Activated T-cell treated with anti-CD3 and anti-CD28 coated beads, Interleukin-2, amount 50 U/mL, for 4 hours (primary cell): ENCODE results near the gene UBR1. TPM values are rescaled to one million over a fixed set of nuclear protein-coding genes. Genes with fewer than 3 reads are reported as not detected.
"Not testable (repeated sequence)": the region's sequence is repeated elsewhere in the genome, so short reads cannot be mapped to it uniquely, and the experiment has no call there.

Experiments
- ATAC-seq, 2 donors: fragments of 200-7000 bp; cut with Tn5 transposase; one replicate each; pipeline ENCODE4 v1.10.0; 2021
- DNase-seq: peaks from one replicate; pipeline ENCODE4 v3.0.0-alpha.2; 2020
- H3K27me3 Mint-ChIP-seq: one replicate; pipeline ENCODE4 v1.8.0; 2021; ENCODE audit warnings: low read depth, mixed read lengths
- H3K36me3 Mint-ChIP-seq: one replicate; pipeline ENCODE4 v1.8.0; 2022; ENCODE audit warnings: mixed read lengths; ENCODE audit not compliant: insufficient read depth
- H3K4me1 Mint-ChIP-seq: one replicate; pipeline ENCODE4 v1.8.0; 2021; ENCODE audit warnings: low read depth, mixed read lengths
- H3K4me3 Mint-ChIP-seq: one replicate; pipeline ENCODE4 v1.8.0; 2021; ENCODE audit warnings: mild to moderate bottlenecking, moderate library complexity, mixed read lengths
- H3K9me3 Mint-ChIP-seq: one replicate; pipeline ENCODE4 v1.8.0; 2021; ENCODE audit warnings: mixed read lengths
- total RNA-seq, 3 donors: library from RNA; stranded (reverse); gene quantifications; one replicate each; pipeline ENCODE4 v1.2.1, GENCODE V29; 2021

UBR1 gene
- total RNA-seq, 3 donors from 2014 or later = 23.5 to 27.8 (median 24.8) TPM

- DNase-seq (no peak), ATAC-seq (no peak)
- H3K9me3 Mint-ChIP-seq = no peaks in the 10 kb centered on the region
- no peaks in the 10 kb centered on the region for H3K27me3 Mint-ChIP-seq
- H3K4me3 Mint-ChIP-seq = no peak overlapping the region
- H3K4me1 Mint-ChIP-seq = no peaks in the 10 kb centered on the region
- H3K36me3 Mint-ChIP-seq = peaks cover 25% of the 10 kb centered on the region
Observed at GRCh38 chr15:42996871-42997270, 109.0 kb downstream of the UBR1 start.

- Mint-ChIP-seq H3K4me3 (no peak overlapping the region), H3K4me1 (no peaks in the 10 kb centered on the region), H3K9me3 (no peaks in the 10 kb centered on the region), H3K36me3 (peaks cover 34% of the 10 kb centered on the region), H3K27me3 (no peaks in the 10 kb centered on the region)
- DNase-seq (no peak), ATAC-seq (no peak)
Observed at GRCh38 chr15:42994546-42994945, 111.3 kb downstream of the UBR1 start.

- Mint-ChIP-seq H3K9me3 (no peaks in the 10 kb centered on the region), H3K4me3 (no peak overlapping the region), H3K36me3 (peaks cover 36% of the 10 kb centered on the region), H3K4me1 (no peaks in the 10 kb centered on the region), H3K27me3 (no peaks in the 10 kb centered on the region)
- no peak for ATAC-seq
- no peak for DNase-seq
Observed at GRCh38 chr15:42992626-42993025, 113.2 kb downstream of the UBR1 start.

GRCh38 chr15:42986693-42987342, 119.0 kb downstream of the UBR1 start:
- H3K9me3 Mint-ChIP-seq = no peaks in the 10 kb centered on the region
- H3K36me3 Mint-ChIP-seq = peaks cover 31% of the 10 kb centered on the region
- no peaks in the 10 kb centered on the region for H3K27me3 Mint-ChIP-seq
- no peak overlapping the region for H3K4me3 Mint-ChIP-seq
- H3K4me1 Mint-ChIP-seq = no peaks in the 10 kb centered on the region
- DNase-seq (no peak), ATAC-seq (no peak)

GRCh38 chr15:42984493-42985034, 121.3 kb downstream of the UBR1 start:
- ATAC-seq = no peak
- Mint-ChIP-seq H3K36me3 (peaks cover 30% of the 10 kb centered on the region), H3K4me1 (no peaks in the 10 kb centered on the region), H3K9me3 (no peaks in the 10 kb centered on the region), H3K4me3 (no peak overlapping the region), H3K27me3 (no peaks in the 10 kb centered on the region)
- DNase-seq = no peak

- not testable (repeated sequence) for ATAC-seq, H3K9me3 Mint-ChIP-seq, H3K4me3 Mint-ChIP-seq, H3K4me1 Mint-ChIP-seq, DNase-seq, H3K27me3 Mint-ChIP-seq
- H3K36me3 Mint-ChIP-seq = peaks cover 51% of the 10 kb centered on the region
Observed at GRCh38 chr15:42979113-42979512, 126.7 kb downstream of the UBR1 start.

GRCh38 chr15:42974202-42974862, 131.5 kb downstream of the UBR1 start:
- H3K27me3 Mint-ChIP-seq = no peaks in the 10 kb centered on the region
- ATAC-seq (no peak), DNase-seq (no peak)
- H3K9me3 Mint-ChIP-seq = no peaks in the 10 kb centered on the region
- no peak overlapping the region for H3K4me3 Mint-ChIP-seq
- peaks cover 72% of the 10 kb centered on the region for H3K36me3 Mint-ChIP-seq
- no peaks in the 10 kb centered on the region for H3K4me1 Mint-ChIP-seq

GRCh38 chr15:42973114-42973513, 132.7 kb downstream of the UBR1 start:
- H3K9me3 Mint-ChIP-seq = no peaks in the 10 kb centered on the region
- H3K4me1 Mint-ChIP-seq = no peaks in the 10 kb centered on the region
- H3K36me3 Mint-ChIP-seq = peaks cover 77% of the 10 kb centered on the region
- DNase-seq (no peak), ATAC-seq (no peak)
- no peaks in the 10 kb centered on the region for H3K27me3 Mint-ChIP-seq
- H3K4me3 Mint-ChIP-seq = no peak overlapping the region

GRCh38 chr15:42971830-42972229, 134.0 kb downstream of the UBR1 start:
- Mint-ChIP-seq H3K4me3 (no peak overlapping the region), H3K9me3 (no peaks in the 10 kb centered on the region), H3K4me1 (no peaks in the 10 kb centered on the region), H3K36me3 (peaks cover 64% of the 10 kb centered on the region), H3K27me3 (no peaks in the 10 kb centered on the region)
- no peak for DNase-seq
- no peak for ATAC-seq

GRCh38 chr15:42964476-42964875, 141.4 kb downstream of the UBR1 start:
- no peaks in the 10 kb centered on the region for H3K9me3 Mint-ChIP-seq
- no peaks in the 10 kb centered on the region for H3K4me1 Mint-ChIP-seq
- ATAC-seq (no peak), DNase-seq (no peak)
- peaks cover 47% of the 10 kb centered on the region for H3K36me3 Mint-ChIP-seq
- H3K27me3 Mint-ChIP-seq = no peaks in the 10 kb centered on the region
- no peak overlapping the region for H3K4me3 Mint-ChIP-seq

GRCh38 chr15:42955518-42955917, 150.3 kb downstream of the UBR1 start:
- H3K4me3 Mint-ChIP-seq = no peak overlapping the region
- peaks cover 3% of the 10 kb centered on the region for H3K4me1 Mint-ChIP-seq
- H3K9me3 Mint-ChIP-seq = no peaks in the 10 kb centered on the region
- DNase-seq = no peak
- H3K27me3 Mint-ChIP-seq = no peaks in the 10 kb centered on the region
- ATAC-seq = no peak
- H3K36me3 Mint-ChIP-seq = peaks cover 65% of the 10 kb centered on the region

GRCh38 chr15:42954291-42954690, 151.5 kb downstream of the UBR1 start:
- Mint-ChIP-seq H3K4me3 (no peak overlapping the region), H3K4me1 (peaks cover 3% of the 10 kb centered on the region), H3K36me3 (peaks cover 60% of the 10 kb centered on the region), H3K9me3 (no peaks in the 10 kb centered on the region), H3K27me3 (no peaks in the 10 kb centered on the region)
- ATAC-seq (no peak), DNase-seq (no peak)

GRCh38 chr15:42948898-42949297, 156.9 kb downstream of the UBR1 start:
- not testable (repeated sequence) for H3K27me3 Mint-ChIP-seq, H3K4me3 Mint-ChIP-seq, H3K4me1 Mint-ChIP-seq, DNase-seq, ATAC-seq, H3K9me3 Mint-ChIP-seq
- H3K36me3 Mint-ChIP-seq = peaks cover 49% of the 10 kb centered on the region

GRCh38 chr15:42940527-42940926, 165.3 kb downstream of the UBR1 start:
- Mint-ChIP-seq H3K27me3 (no peaks in the 10 kb centered on the region), H3K4me3 (no peak overlapping the region), H3K9me3 (no peaks in the 10 kb centered on the region), H3K4me1 (no peaks in the 10 kb centered on the region), H3K36me3 (peaks cover 15% of the 10 kb centered on the region)
- no peak for ATAC-seq
- DNase-seq = no peak

- Mint-ChIP-seq H3K27me3 (no peaks in the 10 kb centered on the region), H3K4me1 (no peaks in the 10 kb centered on the region), H3K9me3 (no peaks in the 10 kb centered on the region), H3K36me3 (peaks cover 10% of the 10 kb centered on the region), H3K4me3 (no peak overlapping the region)
- no peak for DNase-seq
- ATAC-seq = no peak
Observed at GRCh38 chr15:42939841-42940240, 166.0 kb downstream of the UBR1 start.
